ENCODE results near the gene GBP7.

The GBP7 gene

DNA sequence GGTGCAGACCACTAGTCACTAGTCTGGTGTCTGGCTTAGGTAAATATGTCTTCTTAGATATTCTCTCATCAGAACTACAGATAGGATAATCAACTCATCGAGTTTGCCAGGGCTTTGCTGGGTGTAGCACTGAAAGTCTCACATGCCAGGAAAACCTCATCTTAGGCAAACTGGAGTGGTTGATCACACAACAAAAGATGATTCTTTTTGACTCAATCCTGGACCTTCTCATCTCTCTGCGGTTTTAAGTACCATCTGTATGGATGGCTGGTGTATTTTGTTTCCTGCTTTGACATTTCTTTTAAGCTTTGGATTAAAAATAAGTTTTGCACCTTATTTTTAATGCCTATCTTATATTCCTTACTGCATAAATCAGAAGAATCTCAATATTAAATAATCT, 61.1 kb downstream of the GBP7 start:
- no peak for DNase-seq

DNA sequence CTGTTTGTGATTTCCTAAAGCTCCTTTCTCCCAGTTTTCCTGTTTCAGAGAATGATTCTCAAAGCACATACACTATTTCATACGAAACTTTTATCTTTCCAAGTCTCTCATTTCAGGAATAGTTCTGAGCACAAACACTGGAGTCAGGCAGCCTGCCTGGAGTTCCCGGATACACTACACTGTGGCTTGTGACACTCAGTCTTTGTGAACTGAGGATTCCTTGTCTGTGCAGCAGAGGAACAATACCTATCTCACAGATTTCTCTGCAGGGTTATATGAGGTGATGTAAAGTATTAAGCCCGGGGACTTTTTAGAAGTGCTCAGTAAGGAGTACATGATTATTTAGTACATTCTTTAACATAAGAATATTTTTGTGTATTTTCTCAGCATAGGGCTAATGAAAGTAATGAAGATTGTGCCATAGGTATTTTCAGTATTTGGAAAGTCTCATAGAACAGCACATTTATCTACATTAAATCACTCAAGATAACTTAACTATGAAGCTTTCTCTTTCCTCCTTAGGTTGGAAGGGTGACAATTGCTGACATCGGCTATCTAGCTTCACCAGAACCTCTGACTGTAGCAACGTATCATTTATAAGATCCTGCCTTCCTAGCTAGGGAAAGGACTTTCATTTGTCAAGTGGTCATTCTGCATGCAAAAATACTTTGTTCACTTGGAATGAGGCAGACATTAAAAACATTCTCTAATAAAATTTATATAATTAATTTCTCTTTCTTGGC, 62.8 kb downstream of the GBP7 start:
- DNase-seq, result no peak

DNA sequence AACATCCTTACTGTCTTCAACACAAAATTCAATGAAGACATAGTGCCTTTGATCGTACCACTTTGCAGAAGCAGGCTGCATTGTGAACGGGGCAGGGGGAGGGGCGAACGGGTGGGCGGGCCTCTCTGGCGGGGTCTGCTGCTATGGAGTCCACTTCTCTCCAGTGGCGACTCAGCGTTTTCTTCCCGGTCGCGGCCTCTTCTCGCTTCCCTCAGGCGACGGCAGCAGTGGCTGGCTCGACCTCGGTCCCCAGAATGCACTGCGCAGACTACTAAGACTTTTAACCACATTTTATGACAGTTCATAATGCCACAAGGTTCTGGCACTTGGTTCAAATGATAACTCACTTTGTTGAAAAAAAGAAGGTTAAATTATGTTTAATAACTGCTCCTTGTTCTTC, 71.1 kb downstream of the GBP7 start:
- no peak for DNase-seq

DNA sequence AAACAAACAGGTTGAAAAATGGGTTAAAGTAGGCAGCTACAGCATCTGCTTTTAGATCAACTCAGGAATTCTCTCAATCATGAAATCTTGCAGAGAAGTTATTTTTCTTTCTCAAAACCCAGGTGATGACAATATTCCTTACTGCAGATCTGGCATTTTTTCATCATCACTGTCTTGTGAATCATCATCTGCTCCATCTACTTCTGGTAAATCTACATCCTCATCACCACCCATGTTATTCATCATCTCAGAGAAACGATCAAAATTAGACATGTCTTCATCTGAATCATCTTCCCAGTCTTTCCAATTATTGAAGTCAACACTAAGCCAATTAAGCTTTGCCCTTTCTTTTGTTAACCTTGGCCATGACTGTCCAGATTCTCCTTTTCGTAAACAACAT, 71.7 kb downstream of the GBP7 start:
- no peak for DNase-seq

DNA sequence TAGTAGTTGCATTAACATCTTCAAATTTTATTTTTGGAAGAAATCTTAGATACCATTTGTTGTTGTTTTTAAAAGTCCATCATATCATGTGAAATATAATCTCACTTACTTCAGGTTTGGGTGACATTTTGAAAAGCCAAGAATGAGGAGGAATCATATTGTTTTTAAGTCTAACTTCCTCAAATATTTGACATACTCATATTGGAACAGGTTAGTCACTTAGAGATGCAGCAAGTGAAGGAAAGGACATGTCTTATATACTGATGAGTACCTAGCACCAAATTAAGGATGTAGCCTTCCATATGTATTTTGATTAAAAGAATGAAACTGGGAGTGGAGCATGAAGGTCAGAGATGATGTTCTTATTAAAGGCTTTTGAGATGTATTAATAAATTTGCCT, 73.8 kb downstream of the GBP7 start:
- no peak for DNase-seq

DNA sequence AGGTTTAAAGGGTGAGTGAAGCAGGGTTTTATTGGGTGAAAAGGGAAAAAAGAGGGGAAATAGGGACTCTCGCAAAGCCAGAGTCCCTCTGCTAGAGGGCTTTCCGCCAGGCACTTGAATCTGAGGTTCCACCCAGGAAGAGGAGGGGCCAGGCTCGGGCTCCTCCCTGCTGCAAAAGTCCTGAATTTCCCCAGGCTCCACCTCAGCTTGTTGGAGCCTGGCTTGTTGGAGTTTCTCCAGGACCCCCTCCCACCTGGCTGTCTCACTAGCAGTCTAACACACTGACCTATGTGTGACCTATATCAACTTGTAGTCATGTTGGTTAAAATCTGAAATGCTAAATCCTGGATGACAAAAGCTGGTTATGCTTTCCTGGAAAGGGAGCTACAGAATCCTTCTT, 75.4 kb downstream of the GBP7 start:
- peak in 1 of 2 donors; percentile 12 for DNase-seq

DNA sequence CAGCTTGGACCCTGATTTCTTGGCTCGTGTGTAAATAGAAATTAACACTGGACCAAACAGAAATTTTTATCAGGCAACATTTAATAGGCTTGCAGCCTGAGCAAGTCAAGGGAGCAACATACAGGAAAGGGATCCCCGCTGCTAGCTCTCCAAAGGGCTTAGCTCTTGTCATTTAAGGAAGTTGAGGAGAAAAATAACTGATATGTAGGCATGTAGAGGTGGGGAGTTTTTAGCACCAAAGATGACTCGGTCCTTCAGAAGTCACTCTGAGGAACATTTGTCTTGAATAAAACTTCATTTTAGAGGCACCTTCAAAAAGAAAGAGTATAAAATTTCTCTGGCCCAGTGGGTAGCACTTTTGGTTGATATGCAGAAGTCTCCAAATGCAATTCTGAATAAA, 76.9 kb downstream of the GBP7 start:
- DNase-seq, result peak in 1 of 2 donors; percentile 58

DNA sequence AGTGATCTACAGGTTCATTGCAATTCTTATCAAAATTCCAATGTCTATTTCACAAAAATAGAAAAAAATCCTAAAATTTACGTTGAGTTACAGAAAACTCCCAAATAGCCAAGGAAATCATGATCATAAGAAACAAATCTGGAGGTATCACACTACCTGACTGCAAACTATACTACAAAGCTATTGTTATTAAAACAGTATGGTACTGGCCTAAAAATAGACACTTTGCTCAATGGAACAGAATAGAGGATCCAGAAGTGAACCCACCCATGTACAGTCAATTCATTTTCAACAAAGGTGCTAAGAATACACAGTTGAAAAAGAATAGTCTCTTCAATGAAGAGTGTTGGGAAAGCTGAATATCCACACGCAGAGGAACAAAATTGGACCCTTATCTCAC, 80.1 kb downstream of the GBP7 start:
- DNase-seq, result no peak

DNA sequence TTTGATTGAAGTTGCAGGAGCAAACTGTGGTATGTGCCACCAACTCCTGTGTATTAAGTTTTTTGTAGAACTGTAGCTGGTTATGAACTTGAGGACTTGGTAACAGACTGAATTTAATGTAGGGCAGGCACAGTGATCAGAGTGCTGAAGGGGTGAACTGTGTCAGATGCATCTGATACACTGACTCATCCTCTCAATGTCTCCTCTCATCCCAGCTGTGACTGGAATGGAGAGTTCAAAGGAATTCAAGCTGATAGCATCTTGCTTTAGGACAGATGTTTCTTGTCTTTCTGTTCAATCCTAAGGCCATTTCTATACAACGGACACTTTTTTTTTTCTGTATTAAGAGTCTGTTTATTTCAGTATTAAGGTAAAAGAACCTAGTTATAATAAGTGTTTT, 85.8 kb downstream of the GBP7 start:
- DNase-seq, result no peak

DNA sequence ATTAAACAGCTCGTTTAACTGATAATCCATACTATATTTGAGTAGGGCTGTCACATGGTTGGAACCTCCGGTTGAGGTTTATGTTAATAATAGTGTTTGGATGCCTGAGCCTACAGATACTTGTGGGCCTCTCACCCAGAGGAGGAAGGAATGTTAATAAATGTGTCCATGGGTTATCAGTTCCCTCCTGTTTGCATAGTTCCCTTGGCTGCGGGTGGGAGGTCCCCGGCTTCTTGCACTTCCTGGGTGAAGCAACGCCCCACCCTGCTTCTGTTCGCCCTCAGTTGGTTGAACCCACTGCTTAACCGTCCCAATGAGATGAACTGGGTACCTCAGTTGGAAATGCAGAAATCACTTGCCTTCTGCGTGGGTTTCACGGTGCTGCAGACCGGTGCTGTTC, 87.2 kb downstream of the GBP7 start:
- DNase-seq, result no peak

DNA sequence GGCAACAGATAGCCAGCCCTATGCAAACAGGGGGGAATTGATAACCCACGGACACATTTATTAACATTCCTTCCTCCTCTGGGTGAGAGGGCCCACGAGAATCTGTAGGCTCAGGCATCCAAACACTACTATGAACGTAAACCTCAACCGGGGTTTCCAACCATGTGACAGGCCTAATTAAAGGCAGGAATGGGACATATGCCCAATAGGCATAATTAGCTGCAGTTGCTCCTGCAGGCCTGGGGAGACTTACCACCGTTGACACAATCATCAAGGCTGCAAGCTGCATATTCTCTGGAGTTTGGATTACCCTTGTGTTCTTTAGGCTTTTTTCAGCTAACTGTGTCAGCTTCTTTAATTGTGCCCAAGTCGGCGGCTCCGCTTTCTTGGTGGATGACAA, 88.6 kb downstream of the GBP7 start:
- no peak for DNase-seq

DNA sequence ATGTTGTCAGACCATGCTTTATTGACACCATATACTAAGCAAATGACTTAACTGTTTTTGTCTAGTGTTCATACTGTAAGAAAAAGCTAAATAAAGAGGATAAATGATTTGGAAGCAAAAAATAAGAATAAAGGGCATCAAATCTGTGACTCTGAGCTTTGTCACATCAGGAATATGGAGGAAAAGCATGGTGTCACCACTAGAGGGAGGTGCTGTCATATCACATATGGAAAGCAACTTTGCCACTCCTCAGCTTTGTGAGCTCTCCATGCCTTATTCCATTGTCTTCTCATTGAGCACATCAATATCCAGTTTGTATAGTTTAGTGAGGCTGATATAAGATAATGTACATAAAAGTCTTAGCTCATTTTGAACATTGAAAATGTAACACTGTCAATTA, 90.0 kb downstream of the GBP7 start:
- peak; percentile 31 to 90 for DNase-seq
